ENCODE results near the gene ZNF674. TPM values are rescaled to one million over a fixed set of nuclear protein-coding genes. Genes with fewer than 3 reads are reported as not detected.

Gene ZNF674
- total RNA-seq, 2 experiments from 2014 or later = 1.7 to 2.0 TPM

DNA sequence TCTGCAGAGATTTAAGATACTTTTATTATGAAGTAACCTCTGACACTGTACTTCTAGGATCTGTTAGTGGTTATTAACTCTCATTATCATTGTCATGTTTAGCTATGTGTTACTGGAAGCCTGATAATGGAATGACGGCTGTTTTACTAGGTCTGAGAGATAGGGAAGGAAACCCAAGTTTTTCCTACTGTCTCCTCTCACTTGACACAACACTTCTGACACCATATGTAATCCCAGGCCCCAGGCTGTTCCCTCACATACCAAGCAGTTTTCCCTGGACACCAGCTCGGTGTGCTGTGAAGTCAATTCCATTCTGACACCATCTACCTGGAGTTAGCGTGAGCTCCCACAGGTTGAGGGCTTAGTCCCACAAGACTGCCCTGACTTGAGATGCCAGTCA is 85.6 kb downstream of the ZNF674 start:
- Mint-ChIP-seq H3K4me3 (no peak overlapping the region), H3K36me3 (ENCODE audit: low read depth) (peaks cover 29% of the 10 kb centered on the region), H3K27ac (no peak overlapping the region), H3K9me3 (no peaks in the 10 kb centered on the region), H3K27me3 (no peaks in the 10 kb centered on the region), H3K4me1 (ENCODE audit: low read depth) (peaks cover 16% of the 10 kb centered on the region)
- ChIA-PET CTCF (interaction anchor here (0.9 kb wide), 1 partner anchor 73 kb away, joined by 3 read pairs; no protein-coding TSS in a partner anchor), POLR2A (no interaction called here)
- TF ChIP-seq CTCF (IDR thresholded peaks at IDR 0.05) = no peak
- no peak for DNase-seq
- ATAC-seq = no peak
- intact Hi-C loops (cut with micrococcal nuclease) = no loop called here

DNA sequence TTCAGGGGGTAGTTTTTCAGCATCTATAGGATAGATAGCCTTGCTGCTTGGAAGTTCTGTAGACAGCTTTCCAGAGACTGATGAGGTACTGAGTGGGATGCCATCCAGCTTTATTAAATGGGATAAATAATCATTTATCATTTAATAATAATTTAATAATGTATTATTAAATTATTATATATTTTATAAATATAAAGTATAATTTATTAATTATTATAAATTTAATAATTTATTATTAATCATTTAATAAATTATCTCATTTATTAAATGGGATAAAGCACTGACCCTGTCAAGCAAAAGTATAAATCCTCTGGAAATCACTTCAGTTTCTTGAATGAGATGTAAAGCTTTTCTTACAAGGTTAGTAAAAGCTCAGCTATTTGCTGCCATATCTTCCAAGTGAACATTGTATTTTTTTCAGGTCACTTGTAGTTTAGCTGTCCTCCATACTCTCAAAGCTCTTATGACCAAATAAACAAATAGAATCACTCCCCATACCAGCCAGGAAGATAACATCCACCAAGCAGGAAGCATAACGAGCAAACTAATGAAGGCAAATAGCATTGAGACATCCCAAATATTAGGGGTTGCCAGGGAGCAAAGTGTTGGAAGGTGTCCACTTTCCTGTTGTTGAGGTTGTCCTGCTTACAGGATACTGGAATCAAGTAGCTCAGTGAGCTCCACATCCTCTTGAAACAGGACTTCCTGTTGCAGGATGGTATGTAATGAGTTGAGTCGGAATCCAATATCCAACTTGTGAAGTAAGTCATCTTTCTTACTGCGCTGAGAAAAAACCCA is 88.9 kb downstream of the ZNF674 start:
- no peak overlapping the region for H3K4me3 Mint-ChIP-seq
- POLR2A ChIA-PET = no interaction called here
- H3K4me1 Mint-ChIP-seq (ENCODE audit: low read depth) = peaks cover 7% of the 10 kb centered on the region
- intact Hi-C loops (cut with micrococcal nuclease) = no loop called here
- no peaks in the 10 kb centered on the region for H3K27me3 Mint-ChIP-seq
- TF ChIP-seq CTCF (IDR thresholded peaks at IDR 0.05) = no peak
- CTCF ChIA-PET = no interaction called here
- no peak overlapping the region for H3K27ac Mint-ChIP-seq
- peaks cover 30% of the 10 kb centered on the region for H3K36me3 Mint-ChIP-seq (ENCODE audit: low read depth)
- ATAC-seq (no peak), DNase-seq (no peak)
- no peaks in the 10 kb centered on the region for H3K9me3 Mint-ChIP-seq

Other genes starting within 250 kb of the ZNF674 start
- 1 to 10 TPM; 2.5 to 2.8 TPM for gene CHST7, start 28.3 kb upstream of the ZNF674 start, total RNA-seq
- 10 to 100 TPM; 16.9 to 17.0 TPM for gene SLC9A7, start 213.7 kb upstream of the ZNF674 start, total RNA-seq

All from activated CD8-positive, alpha-beta T cell treated with anti-CD3 and anti-CD28 coated beads for 36 hours (primary cell).